Measurements from ENCODE around the gene CNOT6L.

CNOT6L gene

DNA sequence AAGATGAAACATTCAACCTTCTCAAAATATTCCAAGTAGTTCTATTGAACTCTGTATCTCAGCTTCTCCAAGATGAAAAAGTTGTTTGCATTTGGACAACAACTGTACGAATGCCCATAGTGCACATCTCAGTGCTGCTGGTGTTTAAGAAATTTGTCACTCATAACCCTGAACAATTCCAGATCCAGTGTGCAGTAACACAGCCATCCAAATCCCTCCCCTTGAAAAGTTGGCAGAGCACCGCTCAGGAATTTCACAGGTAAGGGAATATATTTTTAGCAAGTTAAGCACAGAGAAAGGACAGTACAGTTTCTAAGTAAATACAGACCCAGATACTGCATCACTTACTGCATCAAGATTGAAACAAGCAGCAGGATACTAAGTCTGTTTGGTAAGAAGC is 104.7 kb downstream of the CNOT6L start:
- no peak overlapping the region for H3K4me2 ChIP-seq (ENCODE audit: low read depth, low read length, poor library complexity, severe bottlenecking)
- H3K9ac ChIP-seq (ENCODE audit: low read depth, low read length, poor library complexity, severe bottlenecking): no peak overlapping the region
- no peaks in the 10 kb centered on the region for H3K27me3 ChIP-seq (ENCODE audit: insufficient read depth, low read length, poor library complexity, severe bottlenecking)
- no peaks in the 10 kb centered on the region for H3K9me3 ChIP-seq (ENCODE audit: insufficient read depth, low read depth, low read length)
- H3K4me3 ChIP-seq (ENCODE audit: low read length, poor library complexity, severe bottlenecking): no peak overlapping the region
- no peak overlapping the region for H2AFZ ChIP-seq (ENCODE audit: low read length)
- H3K79me2 ChIP-seq (ENCODE audit: insufficient read depth, low read length): no peaks in the 10 kb centered on the region
- no peaks in the 10 kb centered on the region for H4K20me1 ChIP-seq (ENCODE audit: insufficient read depth, low read length, poor library complexity, severe bottlenecking)
- no peaks in the 10 kb centered on the region for H3K9me2 ChIP-seq (replicated peaks; ENCODE audit: low read depth, low read length)
- peaks cover 10% of the 10 kb centered on the region; the same call in 1 of the 2 replicates for H3K36me3 ChIP-seq (ENCODE audit: insufficient read depth, low read length)
- no peaks in the 10 kb centered on the region for H3K4me1 ChIP-seq (ENCODE audit: insufficient read depth, low read length, poor library complexity, severe bottlenecking)
- no peaks in the 10 kb centered on the region for H3F3A ChIP-seq (ENCODE audit: low read depth)
- TF ChIP-seq, protein P1, sequence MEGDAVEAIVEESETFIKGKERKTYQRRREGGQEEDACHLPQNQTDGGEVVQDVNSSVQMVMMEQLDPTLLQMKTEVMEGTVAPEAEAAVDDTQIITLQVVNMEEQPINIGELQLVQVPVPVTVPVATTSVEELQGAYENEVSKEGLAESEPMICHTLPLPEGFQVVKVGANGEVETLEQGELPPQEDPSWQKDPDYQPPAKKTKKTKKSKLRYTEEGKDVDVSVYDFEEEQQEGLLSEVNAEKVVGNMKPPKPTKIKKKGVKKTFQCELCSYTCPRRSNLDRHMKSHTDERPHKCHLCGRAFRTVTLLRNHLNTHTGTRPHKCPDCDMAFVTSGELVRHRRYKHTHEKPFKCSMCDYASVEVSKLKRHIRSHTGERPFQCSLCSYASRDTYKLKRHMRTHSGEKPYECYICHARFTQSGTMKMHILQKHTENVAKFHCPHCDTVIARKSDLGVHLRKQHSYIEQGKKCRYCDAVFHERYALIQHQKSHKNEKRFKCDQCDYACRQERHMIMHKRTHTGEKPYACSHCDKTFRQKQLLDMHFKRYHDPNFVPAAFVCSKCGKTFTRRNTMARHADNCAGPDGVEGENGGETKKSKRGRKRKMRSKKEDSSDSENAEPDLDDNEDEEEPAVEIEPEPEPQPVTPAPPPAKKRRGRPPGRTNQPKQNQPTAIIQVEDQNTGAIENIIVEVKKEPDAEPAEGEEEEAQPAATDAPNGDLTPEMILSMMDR (conservative IDR thresholded peaks at IDR 0.05; ENCODE audit: low read length): no peak
- TF ChIP-seq EZH2phosphoT487 (IDR thresholded peaks at IDR 0.05; ENCODE audit: borderline replicate concordance): no peak

DNA sequence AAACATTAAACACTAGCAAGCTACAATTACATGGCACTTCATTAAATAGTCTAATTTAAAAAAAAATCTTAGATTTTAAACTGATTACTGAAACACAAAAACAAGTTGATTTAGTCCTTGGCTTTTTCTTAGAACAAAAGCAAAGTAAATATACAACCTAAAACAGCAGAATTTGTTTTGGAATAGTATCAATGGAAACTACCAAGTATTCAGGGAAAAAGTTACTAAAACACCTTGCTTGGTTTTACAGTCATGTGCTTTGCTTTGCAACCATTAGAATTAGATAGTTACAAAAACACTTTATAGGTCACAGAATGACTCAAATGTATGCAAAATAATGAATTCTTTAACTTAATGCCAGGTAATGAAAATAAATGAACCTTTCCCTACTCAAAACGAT is 105.3 kb downstream of the CNOT6L start:
- Histone ChIP-seq H3K4me2 (ENCODE audit: low read depth, low read length, poor library complexity, severe bottlenecking) (no peak overlapping the region), H4K20me1 (ENCODE audit: insufficient read depth, low read length, poor library complexity, severe bottlenecking) (no peaks in the 10 kb centered on the region), H3K36me3 (ENCODE audit: insufficient read depth, low read length) (peaks cover 7% of the 10 kb centered on the region; the same call in 1 of the 2 replicates), H3K79me2 (ENCODE audit: insufficient read depth, low read length) (no peaks in the 10 kb centered on the region), H3K9me2 (replicated peaks; ENCODE audit: low read depth, low read length) (no peaks in the 10 kb centered on the region), H3K27me3 (ENCODE audit: insufficient read depth, low read length, poor library complexity, severe bottlenecking) (no peaks in the 10 kb centered on the region), H3K9ac (ENCODE audit: low read depth, low read length, poor library complexity, severe bottlenecking) (no peak overlapping the region), H3K9me3 (ENCODE audit: insufficient read depth, low read depth, low read length) (no peaks in the 10 kb centered on the region), H2AFZ (ENCODE audit: low read length) (no peak overlapping the region), H3F3A (ENCODE audit: low read depth) (no peaks in the 10 kb centered on the region), H3K4me3 (ENCODE audit: low read length, poor library complexity, severe bottlenecking) (no peak overlapping the region), H3K4me1 (ENCODE audit: insufficient read depth, low read length, poor library complexity, severe bottlenecking) (no peaks in the 10 kb centered on the region)
- no peak for TF ChIP-seq EZH2phosphoT487 (IDR thresholded peaks at IDR 0.05; ENCODE audit: borderline replicate concordance)
- TF ChIP-seq, protein P1 (conservative IDR thresholded peaks at IDR 0.05; ENCODE audit: low read length): no peak

DNA sequence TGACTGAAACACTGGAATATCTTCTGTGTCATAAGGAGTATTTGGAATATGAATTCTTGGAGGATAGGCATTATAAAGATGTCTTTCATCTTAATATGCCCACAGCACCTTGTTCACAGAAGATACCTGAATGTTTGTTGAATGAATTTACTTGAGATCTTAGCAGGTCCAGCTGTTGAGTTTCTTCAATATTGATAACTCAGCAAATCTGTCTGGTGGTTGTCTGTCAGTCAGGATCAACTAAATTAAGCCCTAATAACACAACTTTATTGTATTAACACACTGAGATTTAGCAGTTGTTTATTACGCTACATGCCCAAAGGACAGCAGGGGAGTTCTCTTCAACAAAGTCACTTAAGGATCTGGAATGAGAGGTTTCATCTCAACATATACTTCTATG is 106.5 kb downstream of the CNOT6L start:
- no peak overlapping the region for H3K9ac ChIP-seq (ENCODE audit: low read depth, low read length, poor library complexity, severe bottlenecking)
- H4K20me1 ChIP-seq (ENCODE audit: insufficient read depth, low read length, poor library complexity, severe bottlenecking): no peaks in the 10 kb centered on the region
- H3K4me1 ChIP-seq (ENCODE audit: insufficient read depth, low read length, poor library complexity, severe bottlenecking): no peaks in the 10 kb centered on the region
- H3K4me2 ChIP-seq (ENCODE audit: low read depth, low read length, poor library complexity, severe bottlenecking): no peak overlapping the region
- no peaks in the 10 kb centered on the region for H3K79me2 ChIP-seq (ENCODE audit: insufficient read depth, low read length)
- no peak overlapping the region for H3K4me3 ChIP-seq (ENCODE audit: low read length, poor library complexity, severe bottlenecking)
- H3F3A ChIP-seq (ENCODE audit: low read depth): no peaks in the 10 kb centered on the region
- no peaks in the 10 kb centered on the region for H3K9me2 ChIP-seq (replicated peaks; ENCODE audit: low read depth, low read length)
- H3K36me3 ChIP-seq (ENCODE audit: insufficient read depth, low read length): peaks cover 7% of the 10 kb centered on the region; the same call in 1 of the 2 replicates
- no peak overlapping the region for H2AFZ ChIP-seq (ENCODE audit: low read length)
- TF ChIP-seq, protein P1 (conservative IDR thresholded peaks at IDR 0.05; ENCODE audit: low read length): no peak
- TF ChIP-seq EZH2phosphoT487 (IDR thresholded peaks at IDR 0.05; ENCODE audit: borderline replicate concordance): no peak
- no peaks in the 10 kb centered on the region for H3K27me3 ChIP-seq (ENCODE audit: insufficient read depth, low read length, poor library complexity, severe bottlenecking)
- H3K9me3 ChIP-seq (ENCODE audit: insufficient read depth, low read depth, low read length): no peaks in the 10 kb centered on the region

Data from Loucy (cell line).